ENCODE data around the gene ARRDC2. TPM values are rescaled to one million over a fixed set of nuclear protein-coding genes. Genes with fewer than 3 reads are reported as not detected.
"Not testable (repeated sequence)": the region's sequence is repeated elsewhere in the genome, so short reads cannot be mapped to it uniquely, and the experiment has no call there.

The ARRDC2 gene
- total RNA-seq, 1 experiment from 2014 or later, result 12.2 TPM

DNA sequence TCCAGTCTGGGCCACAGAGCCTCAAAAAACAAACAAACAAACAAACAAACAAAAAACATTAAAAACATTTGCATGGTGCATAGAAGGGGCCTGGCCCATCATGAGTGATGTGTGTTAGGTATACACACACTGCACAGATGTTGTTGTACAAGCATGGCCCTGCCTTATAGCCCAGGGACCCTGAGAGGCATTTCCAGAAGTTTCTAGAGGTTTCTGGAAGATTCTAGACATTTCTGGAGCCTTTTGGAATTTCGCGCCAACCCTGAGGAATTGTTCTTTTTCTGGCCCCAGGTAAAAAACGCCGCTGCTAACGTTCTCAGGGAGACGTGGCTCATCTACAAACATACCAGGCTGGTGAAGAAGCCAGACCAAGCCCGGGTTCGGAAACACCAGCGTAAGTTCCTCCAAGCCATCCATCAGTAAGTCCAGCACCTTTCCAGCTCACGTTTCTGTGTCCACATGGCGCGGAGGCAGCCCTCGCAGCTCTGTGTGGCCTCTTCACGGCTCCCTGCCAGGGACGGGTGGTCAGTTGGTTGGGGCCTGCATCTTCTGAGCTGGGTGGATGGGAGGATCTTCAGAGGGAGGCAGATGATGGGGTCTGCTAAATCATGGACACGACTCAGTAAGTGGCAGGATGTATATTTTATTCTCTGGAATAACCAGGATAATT is 18.4 kb upstream of the ARRDC2 start:
- DNase-seq (ENCODE audit: low spot score), result no peak

DNA sequence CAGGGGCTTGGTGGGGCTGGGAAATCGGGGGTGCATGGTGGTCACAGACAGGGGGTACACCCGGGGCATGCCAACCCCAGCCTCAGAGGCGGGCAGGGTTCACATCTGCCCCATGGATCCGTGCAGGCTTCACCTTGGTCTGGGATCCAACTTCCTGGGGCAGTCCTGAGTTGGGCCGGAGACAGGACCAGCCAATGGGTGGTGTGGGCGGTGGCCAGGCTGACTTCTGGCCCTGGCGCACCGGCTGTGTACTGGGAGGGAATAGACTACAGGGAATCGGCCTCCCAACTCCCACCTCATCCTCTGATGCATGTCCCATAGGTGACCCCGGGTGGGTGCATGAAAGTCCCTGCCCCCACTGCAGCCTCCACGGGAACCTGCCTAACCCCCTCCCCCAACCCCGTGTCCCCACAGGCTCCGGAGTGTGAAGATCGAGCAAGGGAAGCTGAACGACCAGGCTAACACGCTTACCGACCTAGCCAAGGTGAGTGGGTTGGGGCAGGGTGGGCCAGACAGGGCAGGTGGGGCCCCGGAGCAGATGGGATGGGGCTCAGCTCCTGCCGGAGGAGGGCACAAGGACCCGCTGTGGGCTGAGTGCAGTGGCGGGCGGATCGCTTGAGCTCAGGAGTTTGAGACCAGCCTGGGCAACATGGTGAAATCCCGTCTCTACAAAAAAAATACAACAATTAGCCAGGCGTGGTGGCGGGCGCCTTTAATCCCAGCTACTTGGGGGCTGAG is 14.7 kb upstream of the ARRDC2 start:
- no peak for DNase-seq (ENCODE audit: low spot score)

DNA sequence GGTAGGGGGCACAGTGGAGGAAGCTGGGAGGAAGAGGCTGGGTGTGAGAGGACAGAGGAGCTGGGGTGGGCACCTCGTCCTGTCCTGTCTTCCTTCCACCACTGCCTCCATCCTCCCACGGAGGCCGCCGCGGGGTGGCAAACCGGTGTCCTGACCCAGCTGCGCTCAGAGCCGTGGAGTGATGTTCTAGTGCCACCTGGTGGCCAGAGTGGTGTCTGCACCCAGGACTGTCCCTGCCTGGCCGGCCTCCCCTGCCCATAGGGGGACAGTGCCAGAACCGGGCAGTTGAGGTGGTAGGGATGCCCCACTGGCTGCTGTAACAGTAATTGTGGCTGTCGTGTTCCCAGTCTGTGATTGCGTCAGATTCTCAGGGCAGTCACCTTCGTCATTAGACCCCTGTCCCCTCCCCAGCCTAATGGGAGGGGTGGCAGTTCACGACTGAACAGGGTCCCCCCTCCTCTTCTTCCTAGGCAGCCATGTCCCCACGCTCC is 11.1 kb upstream of the ARRDC2 start:
- peak; percentile 69 for DNase-seq (ENCODE audit: low spot score)

GRCh38 chr19:17997969-17998826 is 9.8 kb upstream of the ARRDC2 start:
- DNase-seq (ENCODE audit: low spot score), result peak; percentile 76

DNA sequence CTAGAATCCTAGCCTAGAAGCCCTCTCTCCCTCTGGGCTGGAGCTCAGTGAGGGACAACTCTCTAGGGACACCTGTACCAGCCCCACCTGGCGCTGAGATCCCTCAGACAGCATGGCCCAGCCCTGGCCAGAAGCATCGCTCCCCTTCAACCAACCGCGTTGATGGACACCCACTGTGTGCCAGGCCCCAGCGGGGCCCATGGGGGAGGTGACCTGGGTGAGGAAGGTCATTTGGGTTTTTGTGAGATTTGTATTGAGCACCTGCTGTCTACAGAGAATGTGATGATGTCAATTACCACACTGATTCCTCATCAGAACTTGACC is 9.2 kb upstream of the ARRDC2 start:
- DNase-seq (ENCODE audit: low spot score), result no peak

- no peak for DNase-seq (ENCODE audit: low spot score)
Observed at GRCh38 chr19:17999684-18000479, 8.1 kb upstream of the ARRDC2 start.

GRCh38 chr19:18000480-18000914 is 7.5 kb upstream of the ARRDC2 start:
- no peak for DNase-seq (ENCODE audit: low spot score)

DNA sequence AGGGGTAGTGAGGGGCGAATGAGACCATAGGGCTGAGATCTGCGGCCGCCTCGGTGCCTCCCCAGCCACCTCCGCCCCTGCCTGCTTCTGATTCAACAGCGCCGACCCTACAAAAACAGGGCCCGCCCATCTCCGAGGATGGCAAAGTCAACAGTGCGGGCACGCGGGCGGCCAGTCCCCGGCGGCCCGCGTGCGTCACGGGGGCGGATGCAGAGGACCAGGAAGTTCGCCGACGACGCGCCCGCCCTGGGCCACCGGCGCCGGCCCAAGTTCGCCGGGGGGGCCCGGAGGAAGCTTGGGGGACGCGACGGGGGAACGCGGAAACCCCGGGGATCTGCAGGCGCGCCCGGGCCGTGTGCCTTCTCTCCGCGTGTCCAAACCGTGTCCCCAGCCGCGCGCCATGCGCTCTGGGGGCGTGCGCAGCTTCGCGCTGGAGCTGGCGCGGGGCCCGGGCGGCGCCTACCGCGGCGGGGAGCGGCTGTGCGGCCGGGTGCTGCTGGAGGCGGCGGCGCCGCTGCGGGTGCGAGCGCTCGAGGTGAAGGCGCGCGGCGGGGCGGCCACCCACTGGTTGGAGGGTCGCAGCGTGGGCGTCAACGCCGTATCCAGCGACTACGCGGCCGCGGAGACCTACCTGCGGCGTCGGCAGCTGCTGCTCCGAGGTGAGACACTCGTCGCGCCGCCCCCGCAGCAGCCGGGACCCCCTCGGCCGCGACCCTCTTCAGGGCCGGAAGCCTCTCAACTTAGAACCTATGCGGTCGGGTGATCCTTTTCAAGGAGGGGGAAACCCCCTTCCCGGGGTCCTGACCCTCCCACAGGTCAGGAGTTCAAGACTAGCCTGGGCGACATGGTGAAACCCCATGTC is 6.8 kb upstream of the ARRDC2 start:
- DNase-seq (ENCODE audit: low spot score), result peak; percentile 83

DNA sequence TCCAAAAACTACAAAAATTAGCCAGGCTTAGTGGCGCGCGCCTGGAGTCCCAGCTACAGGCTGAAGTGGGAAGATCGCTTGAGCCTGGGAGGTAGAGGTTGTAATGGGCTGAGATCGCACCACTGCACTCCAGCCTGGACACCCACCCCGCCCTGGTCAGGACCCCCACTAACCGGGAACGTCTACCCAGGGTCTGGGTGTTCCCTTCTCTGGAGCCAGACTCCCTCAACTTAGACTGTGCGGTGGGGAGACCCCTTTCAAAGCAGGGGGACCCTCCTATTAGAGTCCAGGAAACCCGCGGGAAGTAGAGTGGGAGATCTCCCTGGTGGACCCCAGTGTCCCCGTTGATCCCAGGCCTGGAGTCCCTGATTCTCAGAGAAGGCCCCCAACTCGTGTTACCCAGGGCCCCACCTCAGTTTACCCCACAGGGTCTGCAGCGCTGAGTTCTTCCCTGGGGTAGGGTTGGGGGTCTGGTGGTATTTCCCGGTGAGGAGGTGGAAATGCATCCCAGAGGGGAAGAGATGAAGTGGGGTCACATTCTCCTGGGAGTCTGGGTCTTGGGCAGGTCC is 6.1 kb upstream of the ARRDC2 start:
- no peak for DNase-seq (ENCODE audit: low spot score)

DNA sequence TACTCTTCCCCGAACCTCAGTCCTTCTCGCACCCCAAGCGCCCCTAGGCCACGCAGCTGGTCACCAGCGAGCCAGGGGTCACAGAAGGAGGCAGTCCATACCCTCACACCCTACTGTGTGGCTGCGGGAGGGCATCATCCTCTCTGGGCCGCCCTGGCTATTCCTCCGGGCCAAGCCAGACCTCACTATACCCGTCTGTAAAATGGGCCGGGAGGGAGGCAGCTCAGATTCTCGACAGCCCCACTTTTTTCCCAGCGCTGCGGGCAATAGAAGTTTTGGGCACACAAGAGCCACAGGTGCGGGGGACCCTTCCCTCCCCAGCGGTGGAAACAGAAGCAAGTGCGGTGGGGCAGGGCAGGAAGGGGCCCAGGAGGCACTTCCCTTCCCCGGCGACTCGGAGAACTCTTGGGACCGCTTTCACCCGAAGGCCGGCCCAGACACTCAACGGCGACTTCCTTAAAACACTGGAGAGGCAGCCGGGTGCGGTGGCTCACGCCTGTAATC is 5.6 kb upstream of the ARRDC2 start:
- DNase-seq (ENCODE audit: low spot score), result no peak

DNA sequence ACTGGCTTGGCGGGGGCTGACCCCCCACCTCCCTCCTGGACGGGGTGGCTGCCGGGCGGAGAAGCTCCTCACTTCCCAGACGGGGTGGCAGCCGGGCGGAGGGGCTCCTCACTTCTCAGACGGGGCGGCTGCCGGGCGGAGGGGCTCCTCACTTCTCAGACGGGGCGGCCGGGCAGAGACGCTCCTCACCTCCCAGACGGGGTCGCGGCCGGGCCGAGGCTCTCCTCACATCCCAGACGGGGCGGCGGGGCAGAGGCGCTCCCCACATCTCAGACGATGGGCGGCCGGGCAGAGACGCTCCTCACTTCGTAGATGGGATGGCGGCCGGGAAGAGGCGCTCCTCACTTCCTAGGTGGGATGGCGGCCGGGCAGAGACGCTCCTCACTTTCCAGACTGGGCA is 2.2 kb upstream of the ARRDC2 start:
- DNase-seq (ENCODE audit: low spot score), result not testable (repeated sequence)

DNA sequence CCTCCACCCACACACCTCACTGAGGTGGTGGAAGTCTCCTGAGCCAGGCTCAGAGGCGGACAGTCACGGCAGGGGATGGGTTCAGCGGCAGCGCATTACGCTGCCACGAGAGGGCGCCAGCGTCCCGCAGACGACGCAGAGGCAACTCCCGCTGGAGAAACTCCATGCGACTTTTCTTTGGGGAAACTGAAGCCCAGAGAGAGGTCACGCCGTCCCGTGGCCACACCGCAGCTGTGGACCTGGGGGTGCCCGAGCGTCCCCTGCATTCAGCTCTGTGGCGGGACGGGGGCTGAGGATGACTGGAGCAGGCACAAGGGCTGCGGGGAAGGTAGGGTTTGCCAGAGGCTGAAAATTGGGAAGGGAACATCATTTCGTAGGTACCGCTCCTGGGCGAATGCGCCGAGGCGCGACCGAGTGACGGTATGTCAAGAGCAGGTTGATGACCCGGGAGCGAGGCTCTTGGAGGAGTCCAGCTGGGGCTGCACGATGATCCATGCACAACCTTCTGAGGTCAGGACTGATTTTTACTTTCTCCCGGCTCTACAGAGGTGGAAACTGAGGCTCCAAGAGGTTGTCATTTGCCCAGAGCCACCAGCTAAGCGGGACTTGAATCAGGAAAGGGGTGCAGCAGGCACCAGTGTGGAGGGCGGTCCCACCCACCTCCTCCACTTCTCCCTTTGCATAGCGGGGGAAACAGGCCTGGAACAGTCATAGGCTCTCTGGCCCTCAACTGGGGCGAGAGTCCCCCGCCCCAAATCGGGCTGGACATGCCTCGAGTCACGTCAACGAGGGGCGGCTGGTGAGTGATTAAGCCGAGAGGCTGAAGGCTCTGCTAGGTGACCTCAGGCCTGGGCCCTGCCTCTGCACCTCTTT is 690 bp upstream of the ARRDC2 start:
- peak; percentile 68 for DNase-seq (ENCODE audit: low spot score)

DNA sequence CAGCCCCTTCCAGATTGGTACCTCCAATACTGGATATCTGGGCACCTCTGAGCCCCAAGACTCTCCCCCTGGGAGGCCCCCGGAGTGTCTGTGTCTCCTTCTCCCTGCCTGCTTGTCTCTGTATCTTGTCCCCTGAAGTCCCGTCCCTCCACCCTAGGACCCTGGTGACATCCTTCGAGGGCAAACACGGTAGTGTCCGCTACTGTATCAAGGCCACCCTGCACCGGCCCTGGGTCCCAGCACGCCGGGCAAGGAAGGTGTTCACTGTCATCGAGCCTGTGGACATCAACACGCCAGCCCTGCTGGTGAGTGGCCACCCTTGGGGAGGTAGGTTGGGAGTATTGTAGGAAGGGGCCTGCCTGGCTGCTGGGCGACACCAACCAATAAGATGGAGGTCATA is 844 bp downstream of the ARRDC2 start:
- DNase-seq (ENCODE audit: low spot score), result no peak

- DNase-seq (ENCODE audit: low spot score), result peak; percentile 82
Observed at GRCh38 chr19:18009412-18010066, 1.6 kb downstream of the ARRDC2 start.

DNA sequence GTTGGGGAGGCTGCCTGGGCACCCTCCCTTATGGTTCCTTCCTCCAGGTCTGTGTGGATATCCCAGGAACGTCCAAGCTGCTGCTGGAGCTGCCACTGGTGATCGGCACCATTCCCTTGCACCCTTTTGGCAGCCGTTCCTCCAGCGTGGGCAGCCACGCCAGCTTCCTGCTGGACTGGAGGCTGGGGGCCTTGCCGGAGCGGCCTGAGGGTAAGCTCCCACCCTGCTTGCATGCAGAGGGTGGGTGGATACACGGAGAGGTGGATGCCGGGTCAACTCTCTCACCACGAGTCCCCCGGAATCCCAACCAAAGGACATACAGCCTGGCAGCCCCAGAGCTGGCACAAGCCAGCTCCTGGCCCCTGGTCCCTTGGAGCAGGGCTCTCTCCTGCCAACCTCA is 2.2 kb downstream of the ARRDC2 start:
- no peak for DNase-seq (ENCODE audit: low spot score)

DNA sequence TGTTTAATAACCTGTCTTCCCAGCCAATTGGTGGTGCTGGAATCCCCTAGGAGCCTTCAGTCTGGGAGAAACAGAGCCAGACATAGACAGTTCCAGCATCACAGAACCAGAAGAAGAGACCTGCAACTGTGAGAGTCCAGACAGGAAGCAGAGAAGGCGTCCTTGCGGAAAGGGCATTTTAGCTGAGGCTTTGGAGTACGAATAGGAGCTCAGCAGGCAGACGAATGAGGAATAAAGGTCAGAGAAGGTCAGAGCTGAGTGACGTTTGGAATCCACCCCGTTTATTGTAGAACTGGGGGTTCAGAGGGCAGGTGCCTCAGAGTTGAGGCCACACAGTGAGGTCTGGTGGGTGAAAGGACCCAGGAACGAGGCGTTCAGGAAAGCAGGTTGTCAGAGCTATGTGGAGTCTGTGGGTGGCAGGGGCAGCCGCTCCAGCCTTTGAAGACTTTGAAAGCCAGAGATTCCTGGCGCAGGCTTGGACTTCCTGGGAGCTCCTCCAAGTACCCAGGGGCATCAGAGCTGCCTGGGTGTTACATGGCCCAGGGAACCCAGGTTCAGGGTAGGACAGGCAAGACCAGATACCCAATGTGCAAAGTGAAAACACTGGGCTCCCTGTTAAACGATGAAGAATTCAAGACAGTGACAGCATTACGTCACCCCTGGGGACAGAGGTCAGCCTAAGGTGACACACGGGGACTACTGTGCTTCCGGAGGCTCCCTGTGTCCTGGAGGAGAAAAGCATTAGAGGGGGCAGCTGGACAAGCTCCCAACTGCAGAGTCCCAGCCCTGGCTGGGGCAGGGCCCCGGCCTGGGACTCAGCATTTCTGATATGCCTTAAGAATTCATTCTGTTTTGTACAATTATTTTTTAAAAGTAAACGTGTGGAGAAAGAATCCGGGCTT is 5.5 kb downstream of the ARRDC2 start:
- no peak for DNase-seq (ENCODE audit: low spot score)

DNA sequence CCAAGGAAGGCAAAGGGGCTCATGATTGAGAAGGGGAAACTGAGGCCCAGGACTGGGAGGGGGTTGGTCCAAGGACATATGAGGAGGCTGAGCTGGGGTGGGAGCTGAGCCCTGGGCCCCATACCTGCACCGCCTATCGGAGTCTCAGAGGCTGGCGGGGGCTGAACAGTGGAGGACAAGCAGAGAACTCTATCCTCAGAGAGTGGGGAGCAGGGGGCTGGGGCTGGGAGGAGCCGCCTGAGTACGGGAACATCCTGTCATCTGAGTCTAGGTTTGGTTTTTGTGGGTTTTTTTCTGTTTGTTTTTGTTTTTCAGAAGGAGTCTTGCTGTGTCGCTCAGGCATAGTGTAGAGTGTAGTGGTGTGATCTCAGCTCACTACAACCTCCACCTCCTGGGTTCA is 6.2 kb downstream of the ARRDC2 start:
- DNase-seq (ENCODE audit: low spot score), result no peak

Data from A172 (cell line).